ENCODE data around the gene BCORL1.

- TF ChIP-seq CTCF (IDR thresholded peaks at IDR 0.05; ENCODE audit: poor library complexity, severe bottlenecking) (no peak), POLR2AphosphoS5 (IDR thresholded peaks at IDR 0.05) (no peak), TAF1 (IDR thresholded peaks at IDR 0.05; ENCODE audit: low read depth) (no peak), EP300 (conservative IDR thresholded peaks at IDR 0.05; ENCODE audit: poor library complexity, severe bottlenecking) (no peak), REST (IDR thresholded peaks at IDR 0.05; ENCODE audit: borderline replicate concordance) (no peak), EZH2 (IDR thresholded peaks at IDR 0.05; ENCODE audit: borderline replicate concordance, insufficient read depth, low read length, poor library complexity, severe bottlenecking) (no peak), RAD21 (conservative IDR thresholded peaks at IDR 0.05) (no peak)
Observed at GRCh38 chrX:129979207-129979920, 3.1 kb upstream of the BCORL1 start.

Data from neural cell (in vitro differentiated cells).